H1 (cell line): ENCODE results near the gene FARS2. TPM values are rescaled to one million over a fixed set of nuclear protein-coding genes. Genes with fewer than 3 reads are reported as not detected.

Source experiments
- CHD1 ChIP-seq: IDR thresholded peaks from 2 replicates; pipeline ENCODE4 v1.6.1; 2012; ENCODE audit warnings: low read depth, low read length, improper control_type of control experiment
- CHD2 ChIP-seq: IDR thresholded peaks from 2 replicates; pipeline ENCODE4 v1.6.1; 2012; ENCODE audit warnings: low read length, improper control_type of control experiment
- CTBP2 ChIP-seq: IDR thresholded peaks from 2 replicates; pipeline ENCODE4 v1.7.0; 2011; ENCODE audit warnings: borderline replicate concordance, mild to moderate bottlenecking, moderate library complexity, mixed read lengths, low read length; ENCODE audit not compliant: insufficient read depth, insufficient read length
- GABPA ChIP-seq: IDR thresholded peaks from 2 replicates; pipeline ENCODE4 v1.6.1; 2011; ENCODE audit warnings: mild to moderate bottlenecking, low read length, moderate library complexity, borderline replicate concordance; ENCODE audit not compliant: insufficient read depth
- RFX5 ChIP-seq: IDR thresholded peaks from 2 replicates; pipeline ENCODE4 v1.6.1; 2011; ENCODE audit warnings: low read depth, low read length, improper control_type of control experiment, borderline replicate concordance
- RXRA ChIP-seq: IDR thresholded peaks from 2 replicates; pipeline ENCODE4 v1.6.1; 2011; ENCODE audit warnings: low read depth, mild to moderate bottlenecking, low read length, moderate library complexity; ENCODE audit not compliant: insufficient read depth
- TEAD4 ChIP-seq: IDR thresholded peaks from 2 replicates; pipeline ENCODE4 v1.6.1; 2012; ENCODE audit warnings: low read depth, low read length, inconsistent platforms, mixed read lengths
- polyA plus RNA-seq, 7 experiments: library from polyadenylated mRNA; depleted of rRNA in 3 of 7; stranded (reverse) in 5 of 7; unstranded in 2 of 7; fragments of >200 nt in 5 of 7; fragments of 200-250 nt in 2 of 7; gene quantifications; 1 replicate in 5 of 7; 2 replicates in 1 of 7; 4 replicates in 1 of 7; pipeline versions ENCODE4 v1.2.1 to v1.2.3, GENCODE V29; 2011 to 2013; ENCODE audit warnings: missing spikeins in 2 of 7, mixed read lengths in 2 of 7
- total RNA-seq: library from RNA; stranded (reverse); fragmentation: NEBNext Ultra II Directional; extraction: Animal tissue kit (Norgen Biotek cat#: 25700); gene quantifications from 2 replicates; pipeline ENCODE4 v1.2.1, GENCODE V29; 2021

Gene FARS2
- total and polyA plus RNA-seq, 2 of the 8 experiments (the other 6 are each of a cell fraction or from before 2014, with no cell fraction given): 11.7 to 14.4 TPM

DNA sequence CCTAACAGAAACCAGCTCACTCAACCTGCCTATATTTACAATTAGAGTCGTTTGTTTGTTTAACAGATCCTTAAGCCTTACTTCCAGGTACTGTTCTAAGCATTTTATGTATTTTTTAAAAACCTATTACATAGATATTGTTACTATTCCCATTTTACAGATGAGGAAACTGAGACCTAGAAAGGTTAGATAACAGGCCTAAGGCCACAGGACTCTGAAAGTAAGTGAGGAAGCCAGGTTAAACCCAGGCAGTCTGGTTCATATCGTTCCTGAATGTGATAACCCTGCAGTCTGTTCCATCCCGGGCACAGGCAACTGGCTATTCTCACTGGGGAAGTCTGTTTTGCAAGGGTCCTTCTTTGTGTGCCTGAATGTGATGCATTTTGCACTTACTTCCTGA, 322.2 kb downstream of the FARS2 start (continued):
- TF ChIP-seq GABPA: no peak
- no peak for TF ChIP-seq CHD1
- TF ChIP-seq RXRA: no peak
- TF ChIP-seq CTBP2: no peak
- TF ChIP-seq RFX5: no peak
- TF ChIP-seq TEAD4: no peak
- TF ChIP-seq CHD2: no peak
